CD4-positive, alpha-beta T cell treated with Interferon alpha-2 for 1 hour (primary cell): ENCODE measurements around the gene CPSF7.

ENCODE experiments used
- DNase-seq, 2 donors: peaks; one replicate each; pipeline ENCODE4 v3.0.0-alpha.2; 2020 to 2022

The CPSF7 gene

DNA sequence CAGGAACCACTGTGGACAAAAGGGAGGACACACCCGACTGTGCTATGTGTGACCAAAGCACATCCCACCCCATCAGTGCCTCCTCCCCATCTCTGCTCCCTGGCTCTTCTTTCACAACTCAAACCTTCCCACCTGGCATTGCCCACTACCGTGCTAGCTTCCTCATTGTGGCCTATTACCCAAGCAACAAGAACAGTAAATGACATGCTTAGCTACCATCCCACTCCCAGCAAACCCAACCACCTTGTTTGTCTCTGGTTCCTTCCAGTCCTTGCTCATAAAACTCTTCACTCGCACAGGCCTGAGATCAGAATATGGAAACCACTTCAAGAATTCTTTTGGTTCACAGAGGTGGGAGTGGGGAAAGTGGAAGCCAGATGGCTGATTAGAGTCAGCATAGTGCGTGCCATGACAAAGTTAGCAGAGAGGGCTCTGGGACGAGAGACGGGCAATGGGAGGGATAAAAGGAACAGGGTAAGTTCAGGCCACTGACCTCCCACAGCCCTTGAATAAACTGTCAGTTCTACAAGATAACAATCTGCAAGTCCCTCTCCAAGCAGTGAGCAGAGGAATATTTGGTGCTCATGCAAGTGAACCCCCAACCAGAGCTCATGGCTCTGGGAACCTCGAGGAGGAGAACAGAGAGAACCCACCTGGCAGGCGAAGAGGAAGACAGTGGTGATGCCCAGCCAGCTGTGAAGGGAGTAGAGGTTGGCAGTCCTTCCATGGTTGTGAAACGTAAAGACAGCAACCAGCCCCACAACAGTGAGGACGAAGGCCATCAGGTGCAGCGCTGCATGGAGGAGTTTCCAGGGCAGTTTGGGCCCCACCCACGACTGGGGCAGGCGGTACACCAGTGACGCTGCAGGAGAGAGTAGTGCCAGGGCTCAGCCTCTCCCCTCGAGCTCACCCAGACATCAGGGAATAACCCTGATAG, 76.4 kb downstream of the CPSF7 start:
- DNase-seq = no peak
